ENCODE measurements around the gene ANKFN1.

Gene ANKFN1

DNA sequence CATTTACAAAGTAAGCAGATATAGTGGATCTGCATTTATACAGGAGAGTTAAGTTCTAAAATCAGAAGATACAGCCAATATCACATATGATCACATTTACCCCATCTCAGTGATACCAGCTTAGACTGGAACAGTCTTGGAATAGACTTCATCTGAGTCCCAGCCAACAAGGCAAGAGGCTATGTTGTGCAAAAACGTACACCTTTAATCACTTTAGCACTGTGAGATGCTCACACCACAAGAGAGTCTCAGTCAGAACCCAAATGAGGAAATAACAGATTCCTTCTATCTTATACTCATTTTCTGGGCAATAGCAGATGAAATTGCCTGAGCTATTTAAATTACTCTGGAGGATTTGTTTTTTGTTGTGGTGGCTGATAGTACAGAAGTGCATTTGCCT, 145.6 kb downstream of the ANKFN1 start:
- TF ChIP-seq, protein P1, sequence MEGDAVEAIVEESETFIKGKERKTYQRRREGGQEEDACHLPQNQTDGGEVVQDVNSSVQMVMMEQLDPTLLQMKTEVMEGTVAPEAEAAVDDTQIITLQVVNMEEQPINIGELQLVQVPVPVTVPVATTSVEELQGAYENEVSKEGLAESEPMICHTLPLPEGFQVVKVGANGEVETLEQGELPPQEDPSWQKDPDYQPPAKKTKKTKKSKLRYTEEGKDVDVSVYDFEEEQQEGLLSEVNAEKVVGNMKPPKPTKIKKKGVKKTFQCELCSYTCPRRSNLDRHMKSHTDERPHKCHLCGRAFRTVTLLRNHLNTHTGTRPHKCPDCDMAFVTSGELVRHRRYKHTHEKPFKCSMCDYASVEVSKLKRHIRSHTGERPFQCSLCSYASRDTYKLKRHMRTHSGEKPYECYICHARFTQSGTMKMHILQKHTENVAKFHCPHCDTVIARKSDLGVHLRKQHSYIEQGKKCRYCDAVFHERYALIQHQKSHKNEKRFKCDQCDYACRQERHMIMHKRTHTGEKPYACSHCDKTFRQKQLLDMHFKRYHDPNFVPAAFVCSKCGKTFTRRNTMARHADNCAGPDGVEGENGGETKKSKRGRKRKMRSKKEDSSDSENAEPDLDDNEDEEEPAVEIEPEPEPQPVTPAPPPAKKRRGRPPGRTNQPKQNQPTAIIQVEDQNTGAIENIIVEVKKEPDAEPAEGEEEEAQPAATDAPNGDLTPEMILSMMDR (conservative IDR thresholded peaks at IDR 0.05; ENCODE audit: control insufficient read depth, insufficient read depth, low read depth, low read length) = no peak
- peak; percentile 12 for DNase-seq (ENCODE audit: low read depth)
- H3K4me3 ChIP-seq (ENCODE audit: control insufficient read depth, low read depth, low read length) = no peak overlapping the region

DNA sequence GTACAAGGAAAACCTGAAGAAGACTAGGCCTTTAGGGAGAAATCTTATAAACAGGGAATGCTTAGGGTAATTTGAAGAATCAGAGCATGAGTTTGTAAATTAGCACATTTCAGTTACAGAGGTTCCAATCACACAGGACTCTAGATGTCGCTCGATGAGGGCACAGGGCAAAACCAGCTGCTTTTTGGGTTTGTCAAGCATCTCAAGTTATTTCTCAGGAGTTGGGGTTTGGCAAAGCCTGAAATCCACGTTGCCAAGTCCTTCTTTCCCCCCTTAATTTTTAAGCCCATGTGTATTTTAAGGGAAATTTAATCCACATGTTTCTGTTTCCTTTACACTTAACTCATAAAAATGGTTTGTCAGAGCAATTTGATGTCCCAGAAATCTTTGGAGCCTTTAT, 146.9 kb downstream of the ANKFN1 start:
- TF ChIP-seq, protein P1 (conservative IDR thresholded peaks at IDR 0.05; ENCODE audit: control insufficient read depth, insufficient read depth, low read depth, low read length) = no peak
- H3K4me3 ChIP-seq (ENCODE audit: control insufficient read depth, low read depth, low read length) = no peak overlapping the region
- no peak for DNase-seq (ENCODE audit: low read depth)

DNA sequence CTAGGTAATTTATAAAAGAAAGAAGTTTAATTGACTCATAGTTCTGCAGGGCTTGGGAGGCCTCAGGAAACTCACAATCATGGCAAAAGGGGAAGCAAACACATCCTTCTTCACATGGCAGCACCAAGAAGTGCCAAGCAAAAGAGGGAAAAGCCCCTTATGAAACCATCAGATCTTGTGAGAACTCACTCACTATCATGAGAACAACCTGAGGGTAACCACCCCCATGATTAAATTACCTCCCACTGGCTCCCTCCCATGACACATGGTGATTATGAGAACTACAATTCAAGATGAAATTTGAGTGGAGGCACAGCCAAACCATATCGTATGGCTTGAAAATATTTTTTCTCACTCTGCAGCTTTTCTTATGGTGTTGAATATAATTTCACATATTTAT, 151.7 kb downstream of the ANKFN1 start:
- no peak overlapping the region for H3K4me3 ChIP-seq (ENCODE audit: control insufficient read depth, low read depth, low read length)
- TF ChIP-seq, protein P1 (conservative IDR thresholded peaks at IDR 0.05; ENCODE audit: control insufficient read depth, insufficient read depth, low read depth, low read length) = no peak
- no peak for DNase-seq (ENCODE audit: low read depth)

DNA sequence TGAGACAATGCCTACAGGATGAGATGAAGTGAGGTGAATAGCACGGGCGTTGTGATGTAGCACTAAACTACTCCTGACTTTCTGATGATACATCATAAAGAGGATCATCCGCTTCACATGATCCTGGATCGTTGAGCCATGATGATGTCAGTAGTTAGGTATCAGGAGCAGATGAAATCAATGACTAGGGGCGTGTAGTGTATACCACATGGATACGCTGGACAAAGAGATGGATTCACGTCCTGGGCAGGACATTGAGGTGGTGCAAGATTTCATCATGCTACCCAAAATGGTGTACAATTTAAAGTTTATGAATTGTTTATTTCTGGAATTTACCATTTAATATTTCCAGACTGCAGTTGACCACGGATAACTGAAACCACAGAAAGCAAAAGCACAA, 156.6 kb downstream of the ANKFN1 start:
- TF ChIP-seq, protein P1 (conservative IDR thresholded peaks at IDR 0.05; ENCODE audit: control insufficient read depth, insufficient read depth, low read depth, low read length) = no peak
- no peak overlapping the region for H3K4me3 ChIP-seq (ENCODE audit: control insufficient read depth, low read depth, low read length)
- peak; percentile 92 for DNase-seq (ENCODE audit: low read depth)

DNA sequence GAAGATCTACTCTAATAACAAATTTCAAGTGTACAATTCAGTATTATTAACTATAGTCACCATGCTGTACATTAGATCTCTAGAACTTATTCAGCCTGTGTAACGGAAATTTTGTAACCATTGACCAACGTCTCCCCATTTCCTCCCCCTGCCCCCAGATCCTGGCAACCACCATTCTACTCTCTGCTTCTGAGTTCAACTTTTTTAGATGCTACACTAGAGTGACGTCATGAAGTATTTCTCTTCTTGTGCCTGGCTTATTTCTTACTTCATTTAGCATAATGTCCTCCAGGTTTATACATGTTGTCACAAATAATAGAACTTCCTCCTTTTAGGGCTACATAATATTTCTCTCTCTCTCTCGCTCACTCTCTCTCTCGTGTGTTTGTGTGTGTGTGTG, 157.5 kb downstream of the ANKFN1 start:
- no peak overlapping the region for H3K4me3 ChIP-seq (ENCODE audit: control insufficient read depth, low read depth, low read length)
- TF ChIP-seq, protein P1 (conservative IDR thresholded peaks at IDR 0.05; ENCODE audit: control insufficient read depth, insufficient read depth, low read depth, low read length) = no peak
- DNase-seq (ENCODE audit: low read depth) = no peak

DNA sequence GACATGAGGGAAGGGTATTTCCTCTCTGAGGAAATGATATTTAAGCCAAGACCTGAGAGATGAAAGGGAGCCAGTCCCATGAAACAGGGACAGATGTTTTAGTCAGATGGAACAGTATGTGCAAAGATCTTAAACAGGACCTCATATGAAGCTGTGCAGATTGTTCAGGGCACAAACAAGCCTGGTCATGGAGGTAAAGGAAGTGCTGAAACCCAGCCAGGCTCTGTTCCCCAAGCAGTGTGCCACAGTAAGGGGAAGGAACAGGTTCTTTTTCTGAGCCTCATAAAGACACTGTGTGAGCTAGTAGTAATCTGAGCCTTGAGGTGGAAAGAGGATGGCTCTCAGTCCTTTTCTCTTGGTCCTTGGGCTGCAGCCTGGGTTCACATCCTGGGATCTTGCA, 159.9 kb downstream of the ANKFN1 start:
- TF ChIP-seq, protein P1 (conservative IDR thresholded peaks at IDR 0.05; ENCODE audit: control insufficient read depth, insufficient read depth, low read depth, low read length) = no peak
- no peak overlapping the region for H3K4me3 ChIP-seq (ENCODE audit: control insufficient read depth, low read depth, low read length)
- DNase-seq (ENCODE audit: low read depth) = peak; percentile 63

DNA sequence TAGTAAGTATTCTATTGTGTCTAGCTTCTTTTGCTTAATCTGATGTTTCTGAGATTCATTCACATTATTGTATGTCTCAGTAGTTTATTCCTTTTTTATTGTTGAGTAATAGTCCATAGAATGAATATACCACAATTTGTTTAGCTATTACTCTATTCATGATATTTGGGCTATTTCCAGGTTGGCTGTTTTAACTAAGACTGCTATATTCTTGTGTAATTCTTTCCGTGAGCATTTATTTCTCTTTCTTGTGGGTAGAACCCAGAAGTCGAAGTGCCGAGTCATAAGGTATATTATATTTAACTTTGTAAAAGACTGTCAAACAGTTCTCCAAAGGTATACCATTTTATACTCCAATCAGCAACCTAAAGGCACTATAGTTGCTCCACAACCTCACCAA, 160.8 kb downstream of the ANKFN1 start:
- peak; percentile 49 for DNase-seq (ENCODE audit: low read depth)
- TF ChIP-seq, protein P1 (conservative IDR thresholded peaks at IDR 0.05; ENCODE audit: control insufficient read depth, insufficient read depth, low read depth, low read length) = no peak
- H3K4me3 ChIP-seq (ENCODE audit: control insufficient read depth, low read depth, low read length) = no peak overlapping the region

All from fibroblast of mammary gland (primary cell).